ENCODE data around the gene TSPEAR. TPM values are rescaled to one million over a fixed set of nuclear protein-coding genes. Genes with fewer than 3 reads are reported as not detected.

TSPEAR gene
- total and polyA plus RNA-seq, 9 of the 15 experiments (the other 6 are each of a cell fraction or from before 2014, with no cell fraction given): not detected

DNA sequence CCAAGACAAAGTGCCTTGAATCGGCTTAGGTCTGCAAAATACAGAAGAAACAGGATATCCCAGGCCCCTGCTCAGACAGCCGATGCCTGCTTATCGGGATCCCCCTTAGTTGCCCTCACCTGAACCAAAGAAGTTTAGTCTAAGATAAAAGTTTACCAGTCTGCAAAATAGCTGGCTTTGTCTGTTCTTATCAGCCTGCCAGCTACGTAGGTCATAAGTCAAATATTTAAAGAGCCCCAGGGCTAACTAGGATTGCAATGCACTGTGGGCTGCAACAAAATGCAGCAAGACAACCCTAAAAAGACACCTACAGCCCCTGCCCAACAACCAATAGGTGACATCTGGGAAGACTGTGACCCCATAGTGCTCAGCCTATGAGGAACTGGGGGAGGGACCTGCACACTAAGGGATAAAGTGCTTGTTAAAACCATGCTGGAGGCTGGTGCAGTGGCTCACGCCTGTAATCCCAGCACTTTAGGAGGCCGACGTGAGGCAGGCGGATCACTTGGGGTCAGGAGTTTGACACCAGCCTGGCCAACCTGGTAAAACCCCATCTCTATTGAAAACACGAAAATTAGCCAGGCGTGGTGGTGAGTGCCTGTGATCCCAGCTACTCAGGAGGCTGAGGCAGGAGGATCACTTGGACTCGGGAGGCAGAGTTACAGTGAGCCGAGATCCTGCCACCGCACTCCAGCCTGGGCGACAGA is 228.6 kb downstream of the TSPEAR start:
- Histone ChIP-seq H3K4me3 (no peak overlapping the region), H3K4me2 (ENCODE audit: insufficient read depth, low read length) (no peak overlapping the region), H3K9me1 (ENCODE audit: control insufficient read depth, insufficient read depth, low read length) (no peaks in the 10 kb centered on the region), H3K79me2 (ENCODE audit: control insufficient read depth, insufficient read depth, low read length) (no peaks in the 10 kb centered on the region), H4K20me1 (replicated peaks; ENCODE audit: control insufficient read depth, insufficient read depth, low read length) (no peaks in the 10 kb centered on the region), H3K27me3 (ENCODE audit: control insufficient read depth in 2 of 2, insufficient read depth in 2 of 2, low read length in 2 of 2) (peaks cover 11 to 43% of the 10 kb centered on the region in 2 experiments; a peak in 4 of 5 replicates), H3K4me1 (replicated peaks in 1 of 2; ENCODE audit: control insufficient read depth in 2 of 2, insufficient read depth in 2 of 2, low read length in 2 of 2) (peaks cover 0 to 16% of the 10 kb centered on the region in 2 experiments; a peak in 3 of 5 replicates), H3K9ac (ENCODE audit: insufficient read depth in 1 of 2, low read depth in 2 of 2, low read length in 2 of 2) (no peak overlapping the region), H3K9me3 (replicated peaks; ENCODE audit: control insufficient read depth, insufficient read depth, low read depth, low read length) (no peaks in the 10 kb centered on the region), H2AFZ (ENCODE audit: low read depth, low read length) (no peak overlapping the region), H3K36me3 (ENCODE audit: control insufficient read depth, insufficient read depth, low read length) (no peaks in the 10 kb centered on the region), H3K27ac (ENCODE audit: extremely low read depth, low read depth, low read length) (no peak overlapping the region)
- intact Hi-C loops (cut with micrococcal nuclease) (no loop called here), in situ Hi-C loops (cut with MboI) (no loop called here)
- 3% methylated on average over 14 of the region's 14 CpGs for WGBS (ENCODE audit: insufficient coverage, low coverage, missing lambda C conversion rate)
- ChIA-PET CTCF (ENCODE audit: low intra/inter-chr PET ratio) (no interaction called here), POLR2A (interaction anchor here (0.9 kb wide), 2 partner anchors 9 to 12 kb away, joined by 3 read pairs; no protein-coding TSS in a partner anchor)
- BruUV-seq (replicated peaks): no TSS peak
- no peak for FAIRE-seq
- peak in 1 of 4 experiments; percentile 11 for DNase-seq (ENCODE audit: extremely low read depth in 1 of 4, low spot score in 3 of 4)
- no peak for ATAC-seq
- TF ChIP-seq ATF1 (CRISPR knock-in tag; IDR thresholded peaks at IDR 0.05) (no peak), ATF1 (tag; IDR thresholded peaks at IDR 0.05) (peak; percentile 29; the same call in 1 of the 2 replicates), HMBOX1 (IDR thresholded peaks at IDR 0.05) (0 out of 2 replicates have a peak, but pooled peaks have one; percentile 39), NFYB (IDR thresholded peaks at IDR 0.05; ENCODE audit: extremely low read depth, insufficient read length) (peak; percentile 34), CREBBP (IDR thresholded peaks at IDR 0.05; ENCODE audit: low read depth, low read length) (no peak), NR2C2 (CRISPR knock-in tag; IDR thresholded peaks at IDR 0.05) (no peak), NR2C2 (tag; IDR thresholded peaks at IDR 0.05) (peak; percentile 76), NR2C1 (IDR thresholded peaks at IDR 0.05) (no peak), NR2C1 (tag; IDR thresholded peaks at IDR 0.05) (0 out of 2 replicates have a peak, but pooled peaks have one; percentile 31)
- TF ChIP-seq, protein P1, sequence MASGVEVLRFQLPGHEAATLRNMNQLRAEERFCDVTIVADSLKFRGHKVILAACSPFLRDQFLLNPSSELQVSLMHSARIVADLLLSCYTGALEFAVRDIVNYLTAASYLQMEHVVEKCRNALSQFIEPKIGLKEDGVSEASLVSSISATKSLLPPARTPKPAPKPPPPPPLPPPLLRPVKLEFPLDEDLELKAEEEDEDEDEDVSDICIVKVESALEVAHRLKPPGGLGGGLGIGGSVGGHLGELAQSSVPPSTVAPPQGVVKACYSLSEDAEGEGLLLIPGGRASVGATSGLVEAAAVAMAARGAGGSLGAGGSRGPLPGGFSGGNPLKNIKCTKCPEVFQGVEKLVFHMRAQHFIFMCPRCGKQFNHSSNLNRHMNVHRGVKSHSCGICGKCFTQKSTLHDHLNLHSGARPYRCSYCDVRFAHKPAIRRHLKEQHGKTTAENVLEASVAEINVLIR (CRISPR knock-in tag; IDR thresholded peaks at IDR 0.05): no peak
